ENCODE results near the gene POLR2H.

DNA sequence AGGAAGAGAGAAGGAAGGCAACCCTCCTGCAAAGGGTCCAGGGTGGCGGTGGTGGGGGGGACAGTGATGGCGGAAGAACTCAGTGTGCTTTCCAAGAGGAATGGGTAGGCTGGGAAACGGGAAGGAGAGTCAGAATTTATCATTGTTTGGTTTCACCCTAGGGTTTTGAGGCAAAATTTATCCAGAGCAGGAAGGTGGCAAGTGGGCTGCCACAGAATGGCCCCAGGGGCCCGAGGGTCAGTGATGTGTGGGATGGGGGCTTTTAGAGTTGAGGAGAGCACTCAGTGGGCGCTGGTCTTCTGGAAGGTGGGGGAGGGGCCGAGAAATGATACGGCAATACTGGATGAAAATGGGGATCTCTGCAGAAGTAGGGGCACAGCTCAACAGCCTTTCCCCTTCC, 23.5 kb upstream of the POLR2H start:
- TF ChIP-seq CTCF (IDR thresholded peaks at IDR 0.05) (no peak), POLR2A (IDR thresholded peaks at IDR 0.05) (no peak)

Data from thyroid gland (tissue), 4 donors.